Measurements from ENCODE around the gene DTNA.

DNA sequence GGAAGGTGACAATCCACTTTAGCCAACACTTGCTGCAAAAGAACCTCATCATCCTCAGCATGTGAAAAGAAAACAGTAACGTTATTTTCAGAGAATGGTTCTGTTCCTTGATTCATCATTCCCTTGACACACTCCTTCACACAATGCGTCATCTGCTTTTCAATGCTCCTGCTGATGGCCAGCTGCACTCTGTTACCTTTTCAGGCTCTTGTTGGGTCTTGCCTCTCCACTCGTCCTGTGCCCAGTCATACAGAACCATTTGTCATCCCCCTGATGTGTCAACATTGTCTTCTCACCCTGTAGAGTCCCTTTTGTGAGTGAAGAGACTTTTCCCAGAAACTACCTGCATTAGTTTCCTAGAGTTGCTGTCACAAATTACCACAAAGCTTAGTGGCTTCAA is 12.2 kb upstream of the DTNA start:
- TF ChIP-seq ARNT (IDR thresholded peaks at IDR 0.05) (no peak), BHLHE40 (IDR thresholded peaks at IDR 0.05; ENCODE audit: borderline replicate concordance) (no peak), FOXK2 (IDR thresholded peaks at IDR 0.05) (no peak), NFRKB (IDR thresholded peaks at IDR 0.05) (no peak), SP1 (IDR thresholded peaks at IDR 0.05) (no peak), ZNF384 (IDR thresholded peaks at IDR 0.05) (no peak), ELF4 (IDR thresholded peaks at IDR 0.05) (no peak), HDGF (IDR thresholded peaks at IDR 0.05; ENCODE audit: borderline replicate concordance) (no peak), L3MBTL2 (conservative IDR thresholded peaks at IDR 0.05) (no peak), PKNOX1 (IDR thresholded peaks at IDR 0.05) (no peak), SUZ12 (IDR thresholded peaks at IDR 0.05) (no peak), FOXM1 (IDR thresholded peaks at IDR 0.05; ENCODE audit: borderline replicate concordance) (no peak)

Data from HEK293T (cell line).